GM10266 (cell line): ENCODE measurements around the gene PRELID2.
"Not testable (repeated sequence)": the region's sequence is repeated elsewhere in the genome, so short reads cannot be mapped to it uniquely, and the experiment has no call there.

ENCODE experiments used
- DNase-seq: peaks from one replicate; pipeline ENCODE4 v3.0.0; 2012; ENCODE audit errors: extremely low spot score
- TF ChIP-seq, protein P1 (sequence below): IDR thresholded peaks from 2 replicates; pipeline ENCODE4 v1.5.1; 2012; ENCODE audit warnings: mild to moderate bottlenecking, low read depth; ENCODE audit not compliant: control insufficient read depth, insufficient read depth; ENCODE audit errors: missing control alignments

The PRELID2 gene

DNA sequence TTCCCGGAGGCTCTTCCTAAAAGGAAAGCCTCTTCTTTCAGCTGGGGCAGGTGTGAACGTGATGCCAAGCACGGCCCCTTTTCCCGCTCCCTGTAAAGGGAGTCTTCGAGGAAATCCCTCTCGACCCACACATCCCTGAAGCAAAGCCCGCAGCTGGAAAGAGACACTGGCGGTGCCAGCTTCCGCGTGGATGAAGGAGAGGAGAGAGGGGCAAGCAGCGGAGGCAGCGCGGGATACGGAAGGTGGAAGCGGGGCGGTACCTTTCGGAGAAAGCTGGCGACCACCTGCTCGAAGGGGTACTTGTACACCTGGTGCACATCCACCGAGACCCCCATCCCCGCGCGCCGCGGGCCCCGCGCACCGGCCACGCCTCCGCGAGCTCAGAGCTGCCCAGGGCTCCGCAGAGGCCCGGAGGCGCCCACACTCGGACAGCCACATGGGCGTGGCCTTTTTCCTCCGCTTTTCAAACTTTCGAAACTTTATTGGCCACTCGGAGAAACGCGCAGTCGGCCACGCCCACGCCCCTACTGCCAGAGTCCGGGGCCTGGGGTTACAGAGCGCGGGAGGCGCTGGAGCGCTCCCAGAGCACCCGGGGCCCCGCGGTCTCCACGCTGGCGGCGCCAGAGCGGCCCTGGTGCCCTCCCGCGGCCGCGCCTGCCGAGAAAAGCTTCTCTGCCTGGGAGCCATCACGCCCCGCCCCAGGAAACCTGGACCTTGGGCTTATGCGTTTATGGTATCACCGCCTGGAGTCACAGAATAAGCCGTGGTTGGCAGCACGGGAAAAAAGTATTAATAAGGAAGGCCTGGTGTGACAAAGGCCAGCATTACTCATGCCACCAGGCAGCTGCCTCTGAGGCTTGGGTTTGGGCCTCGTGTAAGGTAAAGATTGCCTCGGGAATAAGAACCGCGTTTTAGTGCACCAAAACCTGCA lies at the start of gene PRELID2:
PRELID2 (minus strand) TSS at position 426 of the 931 bp plus-strand sequence; CDS start at position 335, 91 bp downstream.
- TF ChIP-seq, protein P1, sequence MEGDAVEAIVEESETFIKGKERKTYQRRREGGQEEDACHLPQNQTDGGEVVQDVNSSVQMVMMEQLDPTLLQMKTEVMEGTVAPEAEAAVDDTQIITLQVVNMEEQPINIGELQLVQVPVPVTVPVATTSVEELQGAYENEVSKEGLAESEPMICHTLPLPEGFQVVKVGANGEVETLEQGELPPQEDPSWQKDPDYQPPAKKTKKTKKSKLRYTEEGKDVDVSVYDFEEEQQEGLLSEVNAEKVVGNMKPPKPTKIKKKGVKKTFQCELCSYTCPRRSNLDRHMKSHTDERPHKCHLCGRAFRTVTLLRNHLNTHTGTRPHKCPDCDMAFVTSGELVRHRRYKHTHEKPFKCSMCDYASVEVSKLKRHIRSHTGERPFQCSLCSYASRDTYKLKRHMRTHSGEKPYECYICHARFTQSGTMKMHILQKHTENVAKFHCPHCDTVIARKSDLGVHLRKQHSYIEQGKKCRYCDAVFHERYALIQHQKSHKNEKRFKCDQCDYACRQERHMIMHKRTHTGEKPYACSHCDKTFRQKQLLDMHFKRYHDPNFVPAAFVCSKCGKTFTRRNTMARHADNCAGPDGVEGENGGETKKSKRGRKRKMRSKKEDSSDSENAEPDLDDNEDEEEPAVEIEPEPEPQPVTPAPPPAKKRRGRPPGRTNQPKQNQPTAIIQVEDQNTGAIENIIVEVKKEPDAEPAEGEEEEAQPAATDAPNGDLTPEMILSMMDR = no peak

GRCh38 chr5:145874765-145875164 lies 39.6 kb upstream of the PRELID2 start:
- no peak for DNase-seq
- TF ChIP-seq, protein P1 = no peak

More for the DNA sequence above, at the start of gene PRELID2:
- DNase-seq = peak; percentile 74

- DNase-seq = no peak
- TF ChIP-seq, protein P1 = no peak
These were observed 37.8 kb upstream of the PRELID2 start, which contains the start of gene GRXCR2 for GRCh38 chr5:145872914-145873313. Gene GRXCR2 (minus strand): TSS chr5:145873014. CDS start chr5:145872968, 46 bp downstream.

GRCh38 chr5:145872486-145872885 lies 37.3 kb upstream of the PRELID2 start:
- TF ChIP-seq, protein P1 = no peak
- no peak for DNase-seq

GRCh38 chr5:145869753-145870152 lies 34.6 kb upstream of the PRELID2 start:
- TF ChIP-seq, protein P1 = no peak
- DNase-seq = no peak

GRCh38 chr5:145867806-145868205 lies 32.7 kb upstream of the PRELID2 start:
- TF ChIP-seq, protein P1 = no peak

DNA sequence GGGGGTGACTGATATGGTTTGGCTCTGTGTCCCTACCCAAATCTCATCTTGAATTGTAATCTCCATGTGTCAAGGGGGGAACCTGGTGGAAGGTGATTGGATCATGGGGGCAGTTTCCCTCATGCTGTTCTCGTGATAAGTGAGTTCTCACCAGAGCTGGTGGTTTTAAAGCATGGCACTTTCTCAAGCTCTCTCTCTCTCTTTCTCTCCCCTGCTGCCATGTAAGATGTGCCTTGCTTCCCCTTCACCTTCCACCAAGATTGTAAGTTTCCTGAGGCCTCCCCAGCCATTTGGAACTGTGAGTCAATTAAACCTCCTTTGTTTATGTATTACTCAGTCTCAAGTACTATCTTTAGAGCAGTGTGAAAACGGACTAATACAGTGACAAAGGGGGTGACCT lies 29.3 kb upstream of the PRELID2 start:
- not testable (repeated sequence) for DNase-seq

More at GRCh38 chr5:145867806-145868205, 32.7 kb upstream of the PRELID2 start:
- DNase-seq = no peak

DNA sequence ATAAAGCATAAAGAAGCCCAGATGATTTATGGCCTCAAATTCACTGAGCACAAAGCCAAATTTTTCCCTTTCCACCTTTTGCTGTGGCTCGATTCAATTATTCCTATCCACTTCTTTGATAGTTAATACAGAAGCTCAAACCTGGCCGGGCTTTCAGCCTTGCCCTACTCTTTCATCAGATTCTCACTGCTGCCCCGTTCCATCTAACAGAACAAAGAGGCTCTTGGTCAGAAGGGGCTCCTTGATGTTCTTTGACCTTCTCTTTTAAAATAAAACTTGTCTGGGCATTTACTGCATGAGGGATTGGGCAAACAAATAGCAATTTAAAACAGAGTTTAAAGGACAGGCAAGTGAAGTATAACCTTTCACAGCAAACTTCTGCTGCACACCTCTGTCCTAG lies 27.9 kb upstream of the PRELID2 start:
- no peak for DNase-seq
- TF ChIP-seq, protein P1 = no peak
